NOMO-1 (cell line): Measurements from ENCODE around the gene NXNL1.

ENCODE experiments used
- DNase-seq, 2 experiments: peaks; one replicate each; lab custom pipeline; 2025; ENCODE audit not compliant: unreplicated experiment in 2 of 2; lab: John Stamatoyannopoulos, UW

Gene NXNL1

DNA sequence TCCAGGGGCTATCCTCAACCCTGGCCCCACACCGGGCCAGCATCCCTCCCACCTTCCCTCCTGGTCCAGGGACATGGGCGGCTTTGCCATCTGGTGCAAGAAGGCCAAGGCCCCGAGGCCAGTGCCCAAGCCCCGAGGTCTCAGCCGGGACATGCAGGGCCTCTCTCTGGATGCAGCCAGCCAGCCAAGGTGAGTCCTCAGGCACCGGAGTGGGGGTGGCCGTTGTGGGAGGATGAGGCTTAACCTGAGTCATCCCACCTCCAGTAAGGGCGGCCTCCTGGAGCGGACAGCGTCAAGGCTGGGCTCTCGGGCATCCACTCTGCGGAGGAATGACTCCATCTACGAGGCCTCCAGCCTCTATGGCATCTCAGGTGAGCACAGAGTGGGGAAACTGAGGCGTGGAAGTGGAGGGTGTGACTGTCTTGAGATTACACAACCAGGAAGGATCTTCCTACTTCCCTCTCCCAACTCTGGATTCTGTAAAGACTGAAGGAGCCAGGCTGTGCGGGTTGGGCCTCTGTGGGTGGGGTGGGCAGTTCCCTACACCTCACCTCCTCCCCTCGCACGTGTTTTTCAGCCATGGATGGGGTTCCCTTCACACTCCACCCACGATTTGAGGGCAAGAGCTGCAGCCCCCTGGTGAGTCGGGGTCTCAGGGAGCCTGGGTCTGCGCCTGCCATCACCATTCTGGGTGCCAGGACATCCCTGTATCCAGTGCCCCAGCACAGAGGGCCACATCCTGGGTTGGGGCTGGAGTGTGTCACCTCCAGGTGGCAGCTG is 37.1 kb downstream of the NXNL1 start:
- DNase-seq: no peak

DNA sequence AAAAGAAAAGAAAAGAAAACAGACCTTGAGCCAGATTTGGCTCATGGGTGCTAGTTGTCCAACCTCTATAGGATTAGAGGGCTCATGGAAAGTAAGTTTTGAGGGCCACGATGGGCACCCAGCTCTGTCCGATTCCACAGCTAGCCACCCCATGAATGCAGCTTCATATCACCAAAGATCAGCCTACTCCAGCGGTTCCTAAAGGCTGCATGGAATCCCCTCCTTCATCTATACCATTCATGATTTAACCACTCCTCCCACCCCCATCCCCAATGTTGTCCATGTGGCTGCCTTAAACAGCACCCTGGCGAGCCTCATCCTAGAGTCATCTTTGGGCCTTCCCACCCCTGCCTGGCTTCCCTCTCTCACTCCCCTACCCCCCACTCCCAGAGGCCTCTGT is 38.8 kb downstream of the NXNL1 start:
- DNase-seq: no peak

DNA sequence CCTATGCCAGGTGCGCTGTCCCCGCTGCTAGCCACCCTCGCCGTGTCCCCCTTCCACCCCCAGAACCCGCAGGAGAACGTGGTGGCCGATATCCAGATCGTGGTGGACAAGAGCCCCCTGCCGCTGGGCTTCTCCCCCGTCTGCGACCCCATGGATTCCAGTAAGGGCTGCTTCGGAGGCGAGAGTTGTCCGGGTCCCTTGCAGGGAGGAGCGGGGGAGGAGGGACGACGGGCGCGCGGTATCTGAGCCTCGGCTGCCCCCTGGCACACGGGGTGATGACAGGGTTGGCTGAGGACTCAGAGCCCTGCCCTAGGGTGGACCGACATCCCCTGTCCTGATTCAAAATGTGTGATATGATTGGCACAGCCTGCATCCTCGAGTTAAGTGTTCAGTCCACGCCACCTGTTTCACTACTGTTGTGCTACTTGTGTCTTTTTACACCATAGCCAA is 40.2 kb downstream of the NXNL1 start:
- no peak for DNase-seq

DNA sequence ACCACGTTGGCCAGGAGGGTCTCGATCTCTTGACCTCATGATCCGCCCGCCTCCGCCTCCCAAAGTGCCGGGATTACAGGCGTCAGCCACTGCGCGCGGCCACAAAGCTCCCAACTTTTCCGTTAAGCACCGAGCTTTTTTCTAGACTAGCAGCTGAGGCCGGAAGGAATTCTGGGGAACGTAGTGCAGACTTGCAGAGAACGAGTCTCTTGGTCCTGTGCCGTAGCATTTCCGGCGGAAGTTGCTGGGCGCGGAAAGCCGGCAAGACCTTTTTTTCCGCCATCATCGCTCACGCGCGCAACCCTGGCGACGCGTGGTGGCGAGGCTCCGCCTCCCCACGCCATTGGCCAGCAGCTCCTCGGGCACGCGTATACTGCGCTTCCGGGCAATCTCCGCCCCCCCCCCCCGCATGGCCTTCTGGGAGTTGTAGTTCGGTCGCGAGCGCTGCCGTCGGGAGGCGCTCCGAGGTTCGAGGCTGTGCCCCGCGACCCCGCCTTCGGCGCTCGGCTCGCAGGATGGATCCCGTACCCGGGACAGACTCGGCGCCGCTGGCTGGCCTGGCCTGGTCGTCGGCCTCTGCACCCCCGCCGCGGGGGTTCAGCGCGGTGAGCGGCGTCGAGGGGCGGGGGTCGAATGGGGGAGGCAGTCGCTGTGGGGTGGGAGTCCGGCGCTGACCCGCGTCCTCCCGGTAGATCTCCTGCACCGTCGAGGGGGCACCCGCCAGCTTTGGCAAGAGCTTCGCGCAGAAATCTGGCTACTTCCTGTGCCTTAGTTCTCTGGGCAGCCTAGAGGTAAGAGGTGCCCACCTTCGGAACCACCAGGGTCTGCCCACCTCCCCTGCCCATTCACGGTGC is 40.9 kb downstream of the NXNL1 start, which contains the start of gene MVB12A:
Gene MVB12A, plus strand, starts transcription at position 427 of the 854 bp plus-strand sequence. Its CDS starts 89 bp downstream, at position 516.
- peak; percentile 95 to 98 for DNase-seq

DNA sequence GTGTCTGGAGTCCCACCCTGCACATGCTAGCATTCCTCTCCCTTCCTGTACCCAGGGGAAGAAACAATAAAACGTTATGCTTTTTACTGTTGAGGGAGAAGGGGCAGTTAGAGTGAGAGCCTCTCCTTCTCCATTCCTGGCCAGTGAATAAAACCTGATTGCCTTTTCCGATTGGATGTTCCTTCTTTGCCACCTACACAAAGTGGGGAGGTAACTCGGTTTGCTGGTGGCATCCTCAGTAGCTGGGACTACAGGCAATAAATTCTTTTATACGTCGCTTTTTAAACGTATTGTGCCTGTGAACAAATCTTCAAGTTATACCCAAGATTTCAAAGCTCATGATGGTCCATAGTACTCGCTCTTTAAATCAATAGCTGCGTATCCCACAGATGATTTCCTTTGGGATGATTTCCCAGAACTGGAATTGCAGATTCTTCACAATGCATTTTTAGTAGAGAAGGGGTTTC is 41.5 kb downstream of the NXNL1 start:
- peak in 1 of 2 experiments; percentile 16 for DNase-seq

DNA sequence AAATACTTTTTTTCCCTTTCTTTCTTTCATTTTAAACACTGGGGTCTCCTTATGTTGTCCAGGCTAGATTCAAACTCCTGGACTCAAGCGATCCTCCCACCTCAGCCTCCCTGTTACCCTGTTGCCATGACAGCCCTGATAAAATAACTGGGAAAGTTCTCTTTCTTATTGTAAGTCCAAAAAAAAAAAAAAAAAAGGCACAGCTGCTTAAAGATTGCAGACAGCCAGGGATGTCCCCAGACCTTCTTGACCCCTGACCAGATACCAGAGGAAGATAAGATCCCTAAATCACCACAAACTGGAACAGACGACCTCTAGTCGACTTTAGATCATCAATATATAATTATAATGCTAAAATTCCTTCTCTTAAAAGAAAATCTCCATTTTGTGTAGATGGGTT is 42.0 kb downstream of the NXNL1 start:
- DNase-seq: no peak

DNA sequence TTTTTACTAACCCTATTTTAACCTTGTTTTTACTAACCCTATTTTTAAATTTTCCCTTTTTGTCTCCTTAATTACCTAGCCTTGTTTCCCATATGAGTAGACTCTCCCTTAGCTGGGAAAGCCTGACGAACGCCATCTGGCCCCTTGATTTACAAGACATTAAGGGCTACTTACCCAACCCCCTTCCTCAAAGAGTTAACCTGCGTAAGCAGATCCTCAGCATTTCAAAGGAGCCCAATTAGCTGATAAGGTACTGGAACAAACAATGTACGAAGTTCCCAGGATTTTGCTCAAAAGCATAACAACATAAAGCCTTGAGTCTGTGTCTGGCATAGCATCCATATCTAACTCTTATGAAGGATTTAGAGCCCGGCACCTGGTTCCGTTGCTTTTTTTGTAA is 45.6 kb downstream of the NXNL1 start:
- DNase-seq: no peak

DNA sequence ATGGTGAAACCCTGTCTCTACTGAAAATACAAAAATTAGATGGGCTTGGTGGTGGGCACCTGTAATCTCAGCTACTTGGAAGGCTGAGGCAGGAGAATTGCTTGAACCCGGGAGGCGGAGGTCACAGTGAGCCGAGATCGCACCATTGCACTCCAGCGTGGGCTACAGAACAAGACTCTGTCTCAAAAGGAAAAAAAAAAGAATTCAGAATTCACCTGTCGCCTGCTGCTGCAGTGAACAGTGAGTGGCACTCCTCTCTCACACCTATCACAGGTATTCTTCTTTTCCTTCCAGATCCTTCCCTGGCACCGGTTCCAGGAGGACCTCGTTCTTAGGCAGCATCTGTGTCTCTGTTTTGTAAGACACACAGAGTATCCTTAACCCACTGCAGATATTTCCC is 46.6 kb downstream of the NXNL1 start:
- no peak for DNase-seq

DNA sequence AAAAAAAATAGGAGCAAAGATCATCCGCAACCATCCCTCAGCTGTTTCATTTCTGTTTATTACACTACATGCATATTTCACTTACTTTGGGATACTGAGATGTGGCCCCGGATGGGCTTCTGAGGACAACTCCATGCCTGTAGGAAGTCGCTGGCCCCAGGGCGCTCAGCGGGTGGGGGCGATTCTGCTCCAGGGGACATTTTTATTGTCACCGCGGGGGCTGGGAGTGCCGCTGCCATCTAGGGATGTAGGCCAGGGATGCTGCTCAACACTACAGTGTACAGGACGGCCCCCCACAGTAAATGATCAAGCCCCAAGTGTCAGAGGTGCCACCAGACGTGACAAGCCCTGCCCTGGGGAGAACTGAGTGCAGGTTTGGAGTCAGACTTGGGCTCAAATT is 48.9 kb downstream of the NXNL1 start:
- DNase-seq: no peak

DNA sequence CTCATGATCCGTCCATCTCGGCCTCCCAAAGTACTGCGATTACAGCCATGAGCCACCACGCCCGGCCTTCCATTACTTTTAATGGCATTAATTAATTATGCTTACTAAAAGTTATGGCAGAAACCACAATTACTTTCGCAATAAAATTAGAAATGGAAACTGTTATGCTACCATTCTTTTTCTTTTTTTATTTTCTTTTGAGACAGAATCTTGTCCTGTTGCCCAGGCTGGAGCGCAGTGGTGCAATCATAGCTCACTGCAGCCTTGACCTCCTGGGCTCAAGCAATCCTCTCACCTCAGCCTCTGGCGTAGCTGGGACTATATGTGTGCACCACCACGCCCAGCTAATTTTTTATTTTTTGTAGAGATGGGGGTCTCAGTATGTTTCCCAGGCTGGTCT is 50.7 kb downstream of the NXNL1 start:
- no peak for DNase-seq

DNA sequence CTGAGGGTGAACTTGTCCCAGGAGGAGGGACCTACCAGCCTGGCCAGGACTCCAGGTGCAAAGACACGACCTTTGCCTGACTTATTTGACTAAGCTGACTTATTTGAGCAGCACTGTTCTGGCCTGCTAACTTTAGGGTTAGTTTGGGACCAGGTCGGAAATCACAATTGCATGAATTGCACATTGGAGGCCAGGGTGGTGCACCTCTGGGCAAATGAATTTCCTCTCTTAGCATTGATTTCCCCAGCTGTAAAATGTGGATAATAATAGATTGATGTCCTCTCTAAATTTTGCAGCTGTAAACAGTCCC is 53.9 kb downstream of the NXNL1 start:
- DNase-seq: no peak

DNA sequence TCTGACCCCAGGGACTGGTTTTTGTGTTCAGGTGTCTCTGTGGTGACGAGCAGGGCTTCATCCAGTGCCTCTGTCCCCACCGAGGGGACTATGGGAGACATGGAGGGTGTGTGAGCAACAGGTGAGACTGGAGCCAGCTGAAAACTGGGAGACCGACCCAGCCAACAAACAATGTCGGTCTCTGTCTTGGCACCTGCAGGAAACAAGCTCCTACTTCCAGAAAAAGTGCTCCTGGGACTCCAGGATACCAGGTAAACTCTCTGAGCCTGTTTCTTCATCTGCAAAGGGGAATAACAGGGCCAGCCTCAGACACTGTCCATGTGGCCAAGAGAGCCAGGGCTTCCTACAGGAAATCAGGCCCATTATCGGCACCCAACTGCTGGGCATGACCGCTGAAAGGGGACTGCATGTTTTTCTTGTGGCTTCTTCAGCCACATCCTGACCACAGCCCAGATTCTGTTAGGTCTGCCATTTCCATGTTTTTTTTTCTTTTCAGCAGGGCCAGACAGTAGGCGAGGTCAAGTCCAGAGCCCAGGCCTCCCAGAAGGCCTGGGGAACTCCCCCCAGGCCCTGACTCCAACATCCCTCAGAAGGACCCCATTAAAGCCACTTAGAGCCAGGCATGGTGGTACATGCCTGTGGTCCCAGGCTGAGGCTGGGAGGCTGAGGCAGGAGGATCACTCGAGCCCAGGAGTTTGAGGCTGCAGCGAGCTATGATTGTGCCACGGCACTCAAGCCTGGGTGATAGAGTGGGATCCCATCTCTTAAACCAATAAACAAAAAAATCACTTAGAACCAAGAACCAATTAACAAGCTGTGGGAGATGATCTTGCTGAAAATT is 54.5 kb downstream of the NXNL1 start:
- no peak for DNase-seq
